ENCODE measurements around the gene PTPRG. TPM values are rescaled to one million over a fixed set of nuclear protein-coding genes. Genes with fewer than 3 reads are reported as not detected.

PTPRG gene
- total and polyA plus RNA-seq, 4 donors, result 3.6 to 35.6 (median 8.1) TPM

GRCh38 chr3:62044874-62045411, 483.6 kb downstream of the PTPRG start:
- Histone ChIP-seq H3K27ac (ENCODE audit: low read depth in 1 of 2, low read length in 2 of 2) (no peak overlapping the region), H3K4me3 (ENCODE audit: low read depth in 1 of 3, low read length in 3 of 3) (no peak overlapping the region), H3K9ac (ENCODE audit: low read depth in 1 of 2, low read length in 2 of 2) (no peak overlapping the region), H3K9me3 (ENCODE audit: control insufficient read depth in 4 of 4, low read length in 3 of 4) (no peaks in the 10 kb centered on the region), H3K36me3 (ENCODE audit: control insufficient read depth in 4 of 4, insufficient read depth in 3 of 4, low read depth in 1 of 4, low read length in 3 of 4) (no peaks in the 10 kb centered on the region), H3K4me1 (ENCODE audit: control insufficient read depth in 4 of 4, insufficient read depth in 4 of 4, low read length in 3 of 4) (no peaks in the 10 kb centered on the region), H3K27me3 (ENCODE audit: control insufficient read depth in 4 of 4, insufficient read depth in 4 of 4, low read length in 3 of 4) (no peaks in the 10 kb centered on the region)
- no peak for DNase-seq (ENCODE audit: low spot score)
- WGBS, result 73% methylated on average over 5 of the region's 5 CpGs
- no peak for TF ChIP-seq FOXA2 (IDR thresholded peaks at IDR 0.05)
- TF ChIP-seq FOXA1 (IDR thresholded peaks at IDR 0.05), result no peak
- TF ChIP-seq HNF4G (IDR thresholded peaks at IDR 0.05), result no peak
- TF ChIP-seq GABPA (IDR thresholded peaks at IDR 0.05 in 1 of 2, conservative IDR thresholded peaks at IDR 0.05 in 1 of 2), result no peak
- TF ChIP-seq TAF1 (conservative IDR thresholded peaks at IDR 0.05), result no peak
- TF ChIP-seq RXRA (IDR thresholded peaks at IDR 0.05), result no peak

GRCh38 chr3:62046326-62046725, 485.0 kb downstream of the PTPRG start:
- H3K36me3 ChIP-seq (ENCODE audit: control insufficient read depth in 4 of 4, insufficient read depth in 3 of 4, low read depth in 1 of 4, low read length in 3 of 4), result no peaks in the 10 kb centered on the region
- no peak overlapping the region for H3K9ac ChIP-seq (ENCODE audit: low read depth in 1 of 2, low read length in 2 of 2)
- H3K9me3 ChIP-seq (ENCODE audit: control insufficient read depth in 4 of 4, low read length in 3 of 4), result no peaks in the 10 kb centered on the region
- TF ChIP-seq GABPA (IDR thresholded peaks at IDR 0.05 in 1 of 2, conservative IDR thresholded peaks at IDR 0.05 in 1 of 2) (no peak), EGR1 (IDR thresholded peaks at IDR 0.05; ENCODE audit: low read depth in 2 of 2) (no peak), FOXA1 (IDR thresholded peaks at IDR 0.05) (no peak), MAX (IDR thresholded peaks at IDR 0.05) (no peak)
- H3K27me3 ChIP-seq (ENCODE audit: control insufficient read depth in 4 of 4, insufficient read depth in 4 of 4, low read length in 3 of 4), result no peaks in the 10 kb centered on the region
- no peak overlapping the region for H3K27ac ChIP-seq (ENCODE audit: low read depth in 1 of 2, low read length in 2 of 2)
- DNase-seq (ENCODE audit: low spot score), result no peak
- H3K4me3 ChIP-seq (ENCODE audit: low read depth in 1 of 3, low read length in 3 of 3), result no peak overlapping the region
- H3K4me1 ChIP-seq (ENCODE audit: control insufficient read depth in 4 of 4, insufficient read depth in 4 of 4, low read length in 3 of 4), result no peaks in the 10 kb centered on the region

GRCh38 chr3:62048577-62048976, 487.2 kb downstream of the PTPRG start:
- no peaks in the 10 kb centered on the region for H3K9me3 ChIP-seq (ENCODE audit: control insufficient read depth in 4 of 4, low read length in 3 of 4)
- 94% methylated on average over 3 of the region's 3 CpGs for WGBS
- no peak overlapping the region for H3K9ac ChIP-seq (ENCODE audit: low read depth in 1 of 2, low read length in 2 of 2)
- no peak overlapping the region for H3K27ac ChIP-seq (ENCODE audit: low read depth in 1 of 2, low read length in 2 of 2)
- H3K4me3 ChIP-seq (ENCODE audit: low read depth in 1 of 3, low read length in 3 of 3), result no peak overlapping the region
- no peaks in the 10 kb centered on the region for H3K36me3 ChIP-seq (ENCODE audit: control insufficient read depth in 4 of 4, insufficient read depth in 3 of 4, low read depth in 1 of 4, low read length in 3 of 4)
- TF ChIP-seq EGR1 (IDR thresholded peaks at IDR 0.05; ENCODE audit: low read depth in 2 of 2) (no peak), RAD21 (IDR thresholded peaks at IDR 0.05) (no peak), CTCF (IDR thresholded peaks at IDR 0.05; ENCODE audit: low read depth, low read length, missing input control) (no peak), REST (IDR thresholded peaks at IDR 0.05) (no peak), SP1 (IDR thresholded peaks at IDR 0.05) (no peak), YY1 (IDR thresholded peaks at IDR 0.05) (no peak), NR2F2 (IDR thresholded peaks at IDR 0.05) (no peak), MAX (IDR thresholded peaks at IDR 0.05) (no peak), FOXA2 (IDR thresholded peaks at IDR 0.05) (no peak)
- DNase-seq (ENCODE audit: low spot score), result no peak
- H3K27me3 ChIP-seq (ENCODE audit: control insufficient read depth in 4 of 4, insufficient read depth in 4 of 4, low read length in 3 of 4), result no peaks in the 10 kb centered on the region
- H3K4me1 ChIP-seq (ENCODE audit: control insufficient read depth in 4 of 4, insufficient read depth in 4 of 4, low read length in 3 of 4), result no peaks in the 10 kb centered on the region

All from liver (tissue), 9 donors.